Measurements from ENCODE around the gene LMBRD1. TPM values are rescaled to one million over a fixed set of nuclear protein-coding genes. Genes with fewer than 3 reads are reported as not detected.

Gene LMBRD1
- polyA plus RNA-seq, 1 of the 3 experiments (the other 2 are of a cell fraction) = 6.5 TPM

DNA sequence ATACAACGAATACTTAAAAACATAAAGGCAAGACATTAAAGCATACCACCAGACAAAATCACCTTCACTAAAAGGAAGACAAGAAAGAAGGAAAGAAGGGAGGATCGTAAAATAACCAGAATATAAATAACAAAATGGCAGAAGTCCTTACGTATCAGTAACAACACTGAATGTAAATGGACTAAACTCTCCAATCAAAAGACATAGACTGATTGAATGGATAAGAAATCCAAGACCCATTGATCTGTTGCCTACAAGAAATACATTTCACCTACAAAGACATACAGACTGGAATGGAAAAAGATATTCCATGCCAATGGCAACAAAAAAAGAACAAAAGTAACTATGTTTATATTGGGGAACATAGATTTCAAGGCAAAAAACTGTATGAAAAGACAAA, 74.1 kb downstream of the LMBRD1 start:
- POLR2A ChIA-PET = no interaction called here
- Histone ChIP-seq H4K20me1 (ENCODE audit: insufficient read depth) (no peaks in the 10 kb centered on the region), H3K4me3 (ENCODE audit: low read depth in 2 of 2, low read length in 1 of 2) (no peak overlapping the region), H3K36me3 (replicated peaks in 1 of 2; ENCODE audit: control insufficient read depth in 1 of 2, insufficient read depth in 2 of 2, low read length in 1 of 2) (peaks cover 4 to 15% of the 10 kb centered on the region in 2 experiments), H3K9me2 (no peaks in the 10 kb centered on the region), H3K4me1 (ENCODE audit: control insufficient read depth in 1 of 2, insufficient read depth in 2 of 2, low read depth in 1 of 2, low read length in 1 of 2) (no peaks in the 10 kb centered on the region), H3K9me3 (peaks cover 12% of the 10 kb centered on the region; the same call in 1 of the 2 replicates), H2AFZ (ENCODE audit: low read depth) (no peak overlapping the region), H3K27me3 (ENCODE audit: insufficient read depth) (no peaks in the 10 kb centered on the region), H3K4me2 (no peak overlapping the region), H3K9ac (no peak overlapping the region), H3F3A (replicated peaks; ENCODE audit: insufficient read depth) (peaks cover 8% of the 10 kb centered on the region), H3K27ac (ENCODE audit: low read depth in 2 of 2, low read length in 1 of 2) (no peak overlapping the region), H3K79me2 (ENCODE audit: insufficient read depth) (no peaks in the 10 kb centered on the region)
- DNase-seq = no peak
- WGBS (ENCODE audit: low lambda C conversion rate) = 93% methylated on average over 3 of the region's 3 CpGs
- no peak for TF ChIP-seq TCF12 (IDR thresholded peaks at IDR 0.05)
- TF ChIP-seq RFX5 (IDR thresholded peaks at IDR 0.05; ENCODE audit: low read length) = no peak
- CTCF ChIA-PET = no interaction called here

DNA sequence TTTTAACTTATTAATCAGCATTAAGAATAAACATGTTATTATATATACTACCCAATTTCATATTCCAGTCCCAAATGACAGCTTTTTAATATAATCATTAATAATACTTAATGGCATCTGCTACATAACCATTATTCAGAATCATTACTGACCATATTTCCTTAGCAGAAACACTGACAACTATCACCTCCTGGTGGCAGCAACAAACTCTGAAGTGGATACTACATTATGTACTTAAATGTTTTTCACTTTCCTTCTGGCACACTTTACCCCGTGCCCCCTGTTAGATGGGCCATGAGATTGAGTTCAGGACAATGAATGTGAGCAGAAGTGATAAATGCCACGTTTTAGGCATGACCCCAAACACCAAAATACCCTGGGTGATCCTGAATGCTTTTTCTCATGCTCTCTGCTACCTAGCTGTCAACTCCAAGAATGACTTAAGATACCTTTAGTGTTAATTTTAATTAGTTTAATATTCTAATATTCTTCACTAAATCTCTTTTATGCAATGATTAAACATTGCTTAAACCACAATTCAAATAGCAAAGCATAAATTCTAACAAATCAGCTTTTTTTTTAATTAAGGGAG, 77.1 kb downstream of the LMBRD1 start:
- no peaks in the 10 kb centered on the region for H3K79me2 ChIP-seq (ENCODE audit: insufficient read depth)
- peaks cover 4 to 13% of the 10 kb centered on the region in 2 experiments for H3K36me3 ChIP-seq (replicated peaks in 1 of 2; ENCODE audit: control insufficient read depth in 1 of 2, insufficient read depth in 2 of 2, low read length in 1 of 2)
- peaks cover 5% of the 10 kb centered on the region for H3F3A ChIP-seq (replicated peaks; ENCODE audit: insufficient read depth)
- TF ChIP-seq SMC3 (IDR thresholded peaks at IDR 0.05; ENCODE audit: low read depth, low read length) = peak; percentile 56
- TF ChIP-seq, protein P1, sequence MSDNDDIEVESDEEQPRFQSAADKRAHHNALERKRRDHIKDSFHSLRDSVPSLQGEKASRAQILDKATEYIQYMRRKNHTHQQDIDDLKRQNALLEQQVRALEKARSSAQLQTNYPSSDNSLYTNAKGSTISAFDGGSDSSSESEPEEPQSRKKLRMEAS (IDR thresholded peaks at IDR 0.05; ENCODE audit: low read depth) = no peak
- no peak for TF ChIP-seq TCF12 (IDR thresholded peaks at IDR 0.05)
- TF ChIP-seq, protein P2, sequence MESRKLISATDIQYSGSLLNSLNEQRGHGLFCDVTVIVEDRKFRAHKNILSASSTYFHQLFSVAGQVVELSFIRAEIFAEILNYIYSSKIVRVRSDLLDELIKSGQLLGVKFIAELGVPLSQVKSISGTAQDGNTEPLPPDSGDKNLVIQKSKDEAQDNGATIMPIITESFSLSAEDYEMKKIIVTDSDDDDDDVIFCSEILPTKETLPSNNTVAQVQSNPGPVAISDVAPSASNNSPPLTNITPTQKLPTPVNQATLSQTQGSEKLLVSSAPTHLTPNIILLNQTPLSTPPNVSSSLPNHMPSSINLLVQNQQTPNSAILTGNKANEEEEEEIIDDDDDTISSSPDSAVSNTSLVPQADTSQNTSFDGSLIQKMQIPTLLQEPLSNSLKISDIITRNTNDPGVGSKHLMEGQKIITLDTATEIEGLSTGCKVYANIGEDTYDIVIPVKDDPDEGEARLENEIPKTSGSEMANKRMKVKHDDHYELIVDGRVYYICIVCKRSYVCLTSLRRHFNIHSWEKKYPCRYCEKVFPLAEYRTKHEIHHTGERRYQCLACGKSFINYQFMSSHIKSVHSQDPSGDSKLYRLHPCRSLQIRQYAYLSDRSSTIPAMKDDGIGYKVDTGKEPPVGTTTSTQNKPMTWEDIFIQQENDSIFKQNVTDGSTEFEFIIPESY (IDR thresholded peaks at IDR 0.05; ENCODE audit: borderline replicate concordance, low read depth) = no peak
- TF ChIP-seq RAD21 (IDR thresholded peaks at IDR 0.05; ENCODE audit: low read length) = peak; percentile 76
- TF ChIP-seq MXI1 (IDR thresholded peaks at IDR 0.05; ENCODE audit: low read depth, low read length) = no peak
- TF ChIP-seq RFX5 (IDR thresholded peaks at IDR 0.05; ENCODE audit: low read length) = no peak
- no peak for TF ChIP-seq CHD2 (IDR thresholded peaks at IDR 0.05; ENCODE audit: low read length, partially characterized antibody)
- TF ChIP-seq, protein P3, sequence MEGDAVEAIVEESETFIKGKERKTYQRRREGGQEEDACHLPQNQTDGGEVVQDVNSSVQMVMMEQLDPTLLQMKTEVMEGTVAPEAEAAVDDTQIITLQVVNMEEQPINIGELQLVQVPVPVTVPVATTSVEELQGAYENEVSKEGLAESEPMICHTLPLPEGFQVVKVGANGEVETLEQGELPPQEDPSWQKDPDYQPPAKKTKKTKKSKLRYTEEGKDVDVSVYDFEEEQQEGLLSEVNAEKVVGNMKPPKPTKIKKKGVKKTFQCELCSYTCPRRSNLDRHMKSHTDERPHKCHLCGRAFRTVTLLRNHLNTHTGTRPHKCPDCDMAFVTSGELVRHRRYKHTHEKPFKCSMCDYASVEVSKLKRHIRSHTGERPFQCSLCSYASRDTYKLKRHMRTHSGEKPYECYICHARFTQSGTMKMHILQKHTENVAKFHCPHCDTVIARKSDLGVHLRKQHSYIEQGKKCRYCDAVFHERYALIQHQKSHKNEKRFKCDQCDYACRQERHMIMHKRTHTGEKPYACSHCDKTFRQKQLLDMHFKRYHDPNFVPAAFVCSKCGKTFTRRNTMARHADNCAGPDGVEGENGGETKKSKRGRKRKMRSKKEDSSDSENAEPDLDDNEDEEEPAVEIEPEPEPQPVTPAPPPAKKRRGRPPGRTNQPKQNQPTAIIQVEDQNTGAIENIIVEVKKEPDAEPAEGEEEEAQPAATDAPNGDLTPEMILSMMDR (IDR thresholded peaks at IDR 0.05) = peak; percentile 60
- TF ChIP-seq, protein P4, sequence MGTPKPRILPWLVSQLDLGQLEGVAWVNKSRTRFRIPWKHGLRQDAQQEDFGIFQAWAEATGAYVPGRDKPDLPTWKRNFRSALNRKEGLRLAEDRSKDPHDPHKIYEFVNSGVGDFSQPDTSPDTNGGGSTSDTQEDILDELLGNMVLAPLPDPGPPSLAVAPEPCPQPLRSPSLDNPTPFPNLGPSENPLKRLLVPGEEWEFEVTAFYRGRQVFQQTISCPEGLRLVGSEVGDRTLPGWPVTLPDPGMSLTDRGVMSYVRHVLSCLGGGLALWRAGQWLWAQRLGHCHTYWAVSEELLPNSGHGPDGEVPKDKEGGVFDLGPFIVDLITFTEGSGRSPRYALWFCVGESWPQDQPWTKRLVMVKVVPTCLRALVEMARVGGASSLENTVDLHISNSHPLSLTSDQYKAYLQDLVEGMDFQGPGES (IDR thresholded peaks at IDR 0.05; ENCODE audit: low read depth, low read length) = no peak
- TF ChIP-seq, protein P5, sequence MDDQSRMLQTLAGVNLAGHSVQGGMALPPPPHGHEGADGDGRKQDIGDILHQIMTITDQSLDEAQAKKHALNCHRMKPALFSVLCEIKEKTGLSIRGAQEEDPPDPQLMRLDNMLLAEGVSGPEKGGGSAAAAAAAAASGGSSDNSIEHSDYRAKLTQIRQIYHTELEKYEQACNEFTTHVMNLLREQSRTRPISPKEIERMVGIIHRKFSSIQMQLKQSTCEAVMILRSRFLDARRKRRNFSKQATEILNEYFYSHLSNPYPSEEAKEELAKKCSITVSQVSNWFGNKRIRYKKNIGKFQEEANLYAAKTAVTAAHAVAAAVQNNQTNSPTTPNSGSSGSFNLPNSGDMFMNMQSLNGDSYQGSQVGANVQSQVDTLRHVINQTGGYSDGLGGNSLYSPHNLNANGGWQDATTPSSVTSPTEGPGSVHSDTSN (IDR thresholded peaks at IDR 0.05) = no peak
- TF ChIP-seq, protein P6, sequence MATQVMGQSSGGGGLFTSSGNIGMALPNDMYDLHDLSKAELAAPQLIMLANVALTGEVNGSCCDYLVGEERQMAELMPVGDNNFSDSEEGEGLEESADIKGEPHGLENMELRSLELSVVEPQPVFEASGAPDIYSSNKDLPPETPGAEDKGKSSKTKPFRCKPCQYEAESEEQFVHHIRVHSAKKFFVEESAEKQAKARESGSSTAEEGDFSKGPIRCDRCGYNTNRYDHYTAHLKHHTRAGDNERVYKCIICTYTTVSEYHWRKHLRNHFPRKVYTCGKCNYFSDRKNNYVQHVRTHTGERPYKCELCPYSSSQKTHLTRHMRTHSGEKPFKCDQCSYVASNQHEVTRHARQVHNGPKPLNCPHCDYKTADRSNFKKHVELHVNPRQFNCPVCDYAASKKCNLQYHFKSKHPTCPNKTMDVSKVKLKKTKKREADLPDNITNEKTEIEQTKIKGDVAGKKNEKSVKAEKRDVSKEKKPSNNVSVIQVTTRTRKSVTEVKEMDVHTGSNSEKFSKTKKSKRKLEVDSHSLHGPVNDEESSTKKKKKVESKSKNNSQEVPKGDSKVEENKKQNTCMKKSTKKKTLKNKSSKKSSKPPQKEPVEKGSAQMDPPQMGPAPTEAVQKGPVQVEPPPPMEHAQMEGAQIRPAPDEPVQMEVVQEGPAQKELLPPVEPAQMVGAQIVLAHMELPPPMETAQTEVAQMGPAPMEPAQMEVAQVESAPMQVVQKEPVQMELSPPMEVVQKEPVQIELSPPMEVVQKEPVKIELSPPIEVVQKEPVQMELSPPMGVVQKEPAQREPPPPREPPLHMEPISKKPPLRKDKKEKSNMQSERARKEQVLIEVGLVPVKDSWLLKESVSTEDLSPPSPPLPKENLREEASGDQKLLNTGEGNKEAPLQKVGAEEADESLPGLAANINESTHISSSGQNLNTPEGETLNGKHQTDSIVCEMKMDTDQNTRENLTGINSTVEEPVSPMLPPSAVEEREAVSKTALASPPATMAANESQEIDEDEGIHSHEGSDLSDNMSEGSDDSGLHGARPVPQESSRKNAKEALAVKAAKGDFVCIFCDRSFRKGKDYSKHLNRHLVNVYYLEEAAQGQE (IDR thresholded peaks at IDR 0.05; ENCODE audit: low read depth, low read length) = no peak
- no peak for TF ChIP-seq JUND (IDR thresholded peaks at IDR 0.05)
- DNase-seq = peak; percentile 22
- H3K27me3 ChIP-seq (ENCODE audit: insufficient read depth) = no peaks in the 10 kb centered on the region
- H3K4me1 ChIP-seq (ENCODE audit: control insufficient read depth in 1 of 2, insufficient read depth in 2 of 2, low read depth in 1 of 2, low read length in 1 of 2) = no peaks in the 10 kb centered on the region
- ChIA-PET CTCF (interaction anchor here (0.6 to 3.0 kb wide), 10 partner anchors 18 to 745 kb away, joined by 3 to 13 read pairs (median 3); no protein-coding TSS in a partner anchor), POLR2A (no interaction called here)
- no peak overlapping the region for H3K27ac ChIP-seq (ENCODE audit: low read depth in 2 of 2, low read length in 1 of 2)
- no peak overlapping the region for H2AFZ ChIP-seq (ENCODE audit: low read depth)
- 24% methylated on average over 2 of the region's 2 CpGs for WGBS (ENCODE audit: low lambda C conversion rate)
- no peaks in the 10 kb centered on the region for H4K20me1 ChIP-seq (ENCODE audit: insufficient read depth)
- no peak overlapping the region for H3K4me2 ChIP-seq
- peaks cover 12% of the 10 kb centered on the region; the same call in 1 of the 2 replicates for H3K9me3 ChIP-seq
- no peak overlapping the region for H3K9ac ChIP-seq
- no peaks in the 10 kb centered on the region for H3K9me2 ChIP-seq
- H3K4me3 ChIP-seq (ENCODE audit: low read depth in 2 of 2, low read length in 1 of 2) = no peak overlapping the region
